HepG2 (cell line): ENCODE measurements around the gene FKBP8. TPM values are rescaled to one million over a fixed set of nuclear protein-coding genes. Genes with fewer than 3 reads are reported as not detected.

ENCODE experiments used
- BHLHE40 ChIP-seq: IDR thresholded peaks from 2 replicates; pipeline ENCODE4 v1.6.1; 2011; ENCODE audit warnings: low read length, improper control_type of control experiment
- HOXD1 ChIP-seq: sonication (generic); formaldehyde crosslinking; IDR thresholded peaks from 2 replicates; pipeline ENCODE4 v1.5.0; 2020; ENCODE audit warnings: missing genetic modification reagents
- KLF12 ChIP-seq: sonication (generic); formaldehyde crosslinking; IDR thresholded peaks from 2 replicates; pipeline ENCODE4 v1.4.0; 2020; ENCODE audit warnings: missing genetic modification reagents, borderline replicate concordance
- MED13 ChIP-seq: sonication (generic); formaldehyde crosslinking; IDR thresholded peaks from 2 replicates; pipeline ENCODE4 v1.5.0; 2020; ENCODE audit warnings: missing genetic modification reagents
- MED8 ChIP-seq: sonication (generic); formaldehyde crosslinking; IDR thresholded peaks from 2 replicates; pipeline ENCODE4 v1.8.1; 2023; ENCODE audit warnings: mild to moderate bottlenecking, missing genetic modification reagents; ENCODE audit not compliant: insufficient replicate concordance
- RELA ChIP-seq: sonication (generic); formaldehyde crosslinking; IDR thresholded peaks from 2 replicates; pipeline ENCODE4 v1.4.0; 2020; ENCODE audit warnings: missing genetic modification reagents
- RFX5 ChIP-seq: IDR thresholded peaks from 2 replicates; pipeline ENCODE4 v1.6.1; 2011; ENCODE audit warnings: low read depth, low read length, improper control_type of control experiment
- ZBTB38 ChIP-seq: sonication (generic); formaldehyde crosslinking; IDR thresholded peaks from 2 replicates; pipeline ENCODE4 v1.5.1; 2020; ENCODE audit warnings: mild to moderate bottlenecking, missing genetic modification reagents
- ZNF343 ChIP-seq: sonication (generic); formaldehyde crosslinking; IDR thresholded peaks from 2 replicates; pipeline ENCODE4 v1.4.0; 2020; ENCODE audit warnings: mild to moderate bottlenecking, missing genetic modification reagents
- ZNF552 ChIP-seq: sonication (generic); formaldehyde crosslinking; IDR thresholded peaks from 2 replicates; pipeline ENCODE4 v1.9.0; 2022; ENCODE audit warnings: missing genetic modification reagents, mild to moderate bottlenecking, borderline replicate concordance
- ZNF567 ChIP-seq: sonication (generic); formaldehyde crosslinking; IDR thresholded peaks from 2 replicates; pipeline ENCODE4 v1.8.1; 2023; ENCODE audit warnings: mild to moderate bottlenecking, missing genetic modification reagents, borderline replicate concordance
- polyA plus RNA-seq, 8 experiments: library from polyadenylated mRNA; depleted of rRNA in 3 of 8; stranded (reverse) in 7 of 8; unstranded in 1 of 8; fragments of >200 nt; fragmentation: Illumina TruSeq in 4 of 8; extraction: Trizol in 4 of 8; gene quantifications; 2 replicates each; pipeline versions ENCODE4 v1.2.1 to v1.2.3, GENCODE V29; 2011 to 2016; ENCODE audit warnings: low read depth in 4 of 8, missing spikeins in 1 of 8, mixed read lengths in 1 of 8; ENCODE audit not compliant: insufficient read depth in 1 of 8
- total RNA-seq, 5 experiments: library from RNA; depleted of rRNA; stranded (reverse); fragments of >200 nt; fragmentation: Illumina TruSeq; extraction: Trizol; gene quantifications; 2 replicates each; pipeline ENCODE4 v1.2.3, GENCODE V29; 2016; ENCODE audit warnings: low read depth in 1 of 5
- TF ChIP-seq, protein P1 (sequence below): sonication (generic); formaldehyde crosslinking; IDR thresholded peaks from 2 replicates; pipeline ENCODE4 v1.4.0; 2020; ENCODE audit warnings: mild to moderate bottlenecking, low read depth, missing genetic modification reagents
- TF ChIP-seq, protein P2 (sequence below): sonication (generic); formaldehyde crosslinking; IDR thresholded peaks from 2 replicates; pipeline ENCODE4 v1.4.0; 2020; ENCODE audit warnings: missing genetic modification reagents
- TF ChIP-seq, protein P3 (sequence below): sonication (generic); formaldehyde crosslinking; conservative IDR thresholded peaks from 2 replicates; pipeline ENCODE4 v1.8.0; 2022; ENCODE audit warnings: missing genetic modification reagents
- TF ChIP-seq, protein P4 (sequence below): sonication (generic); formaldehyde crosslinking; IDR thresholded peaks from 2 replicates; pipeline ENCODE4 v1.5.1; 2020; ENCODE audit warnings: missing genetic modification reagents, mild to moderate bottlenecking, borderline replicate concordance
- TF ChIP-seq, protein P5 (sequence below): sonication (generic); formaldehyde crosslinking; IDR thresholded peaks from 2 replicates; pipeline ENCODE4 v1.4.0; 2020; ENCODE audit warnings: missing genetic modification reagents, mild to moderate bottlenecking, borderline replicate concordance

Gene FKBP8
- total and polyA plus RNA-seq, 2 of the 13 experiments (the other 11 are each of a cell fraction or from before 2014, with no cell fraction given) = 81.7 to 93.9 TPM

DNA sequence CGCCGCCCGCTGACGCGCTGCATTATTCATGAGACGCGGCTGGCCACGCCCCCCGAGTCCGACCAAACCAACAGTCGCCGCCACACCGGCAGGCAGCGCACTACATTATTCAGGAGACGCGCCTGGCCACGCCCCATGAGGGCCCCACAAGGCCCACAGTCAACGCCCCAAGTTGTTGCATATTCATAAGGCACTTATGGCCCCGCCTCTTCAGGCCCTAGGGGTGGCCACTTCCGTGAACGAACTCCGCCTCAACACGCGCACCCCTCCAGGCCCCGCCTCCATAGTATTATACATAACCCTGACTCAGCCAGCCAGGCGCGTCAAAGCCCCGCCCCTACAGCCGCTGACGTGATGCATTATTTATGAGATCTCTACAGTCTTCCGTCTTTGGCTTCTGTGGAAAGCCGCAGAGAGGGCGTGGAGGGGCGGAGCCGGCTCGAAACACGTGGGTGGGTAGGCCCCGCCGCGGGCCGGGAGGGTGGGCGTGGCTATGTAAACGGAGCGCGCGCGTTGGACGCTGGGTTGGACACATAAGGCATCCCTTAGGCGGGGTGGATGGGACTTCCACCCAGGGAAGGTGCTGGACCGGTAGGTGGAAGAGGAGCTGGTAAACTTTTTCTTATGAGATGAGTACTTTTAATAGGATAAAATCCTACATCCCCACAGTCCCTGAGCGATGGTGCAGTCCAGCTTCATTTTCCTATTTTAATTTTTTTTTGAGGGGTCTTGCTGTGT lies 21.1 kb downstream of the FKBP8 start (continued):
- TF ChIP-seq, protein P1, sequence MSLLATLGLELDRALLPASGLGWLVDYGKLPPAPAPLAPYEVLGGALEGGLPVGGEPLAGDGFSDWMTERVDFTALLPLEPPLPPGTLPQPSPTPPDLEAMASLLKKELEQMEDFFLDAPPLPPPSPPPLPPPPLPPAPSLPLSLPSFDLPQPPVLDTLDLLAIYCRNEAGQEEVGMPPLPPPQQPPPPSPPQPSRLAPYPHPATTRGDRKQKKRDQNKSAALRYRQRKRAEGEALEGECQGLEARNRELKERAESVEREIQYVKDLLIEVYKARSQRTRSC = no peak
- TF ChIP-seq ZBTB38 (CRISPR knock-in tag) (no peak), ZNF567 (CRISPR knock-in tag) (no peak), MED8 (no peak), MED13 (no peak), HOXD1 (CRISPR knock-in tag) (no peak), ZNF343 (CRISPR knock-in tag) (no peak), RELA (no peak), ZNF552 (CRISPR knock-in tag) (no peak), RFX5 (no peak), KLF12 (CRISPR knock-in tag) (no peak), BHLHE40 (peak; percentile 10; the same call in 1 of the 2 replicates)
- TF ChIP-seq, protein P2, sequence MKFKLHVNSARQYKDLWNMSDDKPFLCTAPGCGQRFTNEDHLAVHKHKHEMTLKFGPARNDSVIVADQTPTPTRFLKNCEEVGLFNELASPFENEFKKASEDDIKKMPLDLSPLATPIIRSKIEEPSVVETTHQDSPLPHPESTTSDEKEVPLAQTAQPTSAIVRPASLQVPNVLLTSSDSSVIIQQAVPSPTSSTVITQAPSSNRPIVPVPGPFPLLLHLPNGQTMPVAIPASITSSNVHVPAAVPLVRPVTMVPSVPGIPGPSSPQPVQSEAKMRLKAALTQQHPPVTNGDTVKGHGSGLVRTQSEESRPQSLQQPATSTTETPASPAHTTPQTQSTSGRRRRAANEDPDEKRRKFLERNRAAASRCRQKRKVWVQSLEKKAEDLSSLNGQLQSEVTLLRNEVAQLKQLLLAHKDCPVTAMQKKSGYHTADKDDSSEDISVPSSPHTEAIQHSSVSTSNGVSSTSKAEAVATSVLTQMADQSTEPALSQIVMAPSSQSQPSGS (CRISPR knock-in tag) = no peak
- TF ChIP-seq, protein P3, sequence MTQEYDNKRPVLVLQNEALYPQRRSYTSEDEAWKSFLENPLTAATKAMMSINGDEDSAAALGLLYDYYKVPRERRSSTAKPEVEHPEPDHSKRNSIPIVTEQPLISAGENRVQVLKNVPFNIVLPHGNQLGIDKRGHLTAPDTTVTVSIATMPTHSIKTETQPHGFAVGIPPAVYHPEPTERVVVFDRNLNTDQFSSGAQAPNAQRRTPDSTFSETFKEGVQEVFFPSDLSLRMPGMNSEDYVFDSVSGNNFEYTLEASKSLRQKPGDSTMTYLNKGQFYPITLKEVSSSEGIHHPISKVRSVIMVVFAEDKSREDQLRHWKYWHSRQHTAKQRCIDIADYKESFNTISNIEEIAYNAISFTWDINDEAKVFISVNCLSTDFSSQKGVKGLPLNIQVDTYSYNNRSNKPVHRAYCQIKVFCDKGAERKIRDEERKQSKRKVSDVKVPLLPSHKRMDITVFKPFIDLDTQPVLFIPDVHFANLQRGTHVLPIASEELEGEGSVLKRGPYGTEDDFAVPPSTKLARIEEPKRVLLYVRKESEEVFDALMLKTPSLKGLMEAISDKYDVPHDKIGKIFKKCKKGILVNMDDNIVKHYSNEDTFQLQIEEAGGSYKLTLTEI (CRISPR knock-in tag) = no peak
- TF ChIP-seq, protein P4, sequence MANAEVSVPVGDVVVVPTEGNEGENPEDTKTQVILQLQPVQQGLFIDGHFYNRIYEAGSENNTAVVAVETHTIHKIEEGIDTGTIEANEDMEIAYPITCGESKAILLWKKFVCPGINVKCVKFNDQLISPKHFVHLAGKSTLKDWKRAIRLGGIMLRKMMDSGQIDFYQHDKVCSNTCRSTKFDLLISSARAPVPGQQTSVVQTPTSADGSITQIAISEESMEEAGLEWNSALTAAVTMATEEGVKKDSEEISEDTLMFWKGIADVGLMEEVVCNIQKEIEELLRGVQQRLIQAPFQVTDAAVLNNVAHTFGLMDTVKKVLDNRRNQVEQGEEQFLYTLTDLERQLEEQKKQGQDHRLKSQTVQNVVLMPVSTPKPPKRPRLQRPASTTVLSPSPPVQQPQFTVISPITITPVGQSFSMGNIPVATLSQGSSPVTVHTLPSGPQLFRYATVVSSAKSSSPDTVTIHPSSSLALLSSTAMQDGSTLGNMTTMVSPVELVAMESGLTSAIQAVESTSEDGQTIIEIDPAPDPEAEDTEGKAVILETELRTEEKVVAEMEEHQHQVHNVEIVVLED (CRISPR knock-in tag) = peak; percentile 91; the same call in 1 of the 2 replicates
- TF ChIP-seq, protein P5, sequence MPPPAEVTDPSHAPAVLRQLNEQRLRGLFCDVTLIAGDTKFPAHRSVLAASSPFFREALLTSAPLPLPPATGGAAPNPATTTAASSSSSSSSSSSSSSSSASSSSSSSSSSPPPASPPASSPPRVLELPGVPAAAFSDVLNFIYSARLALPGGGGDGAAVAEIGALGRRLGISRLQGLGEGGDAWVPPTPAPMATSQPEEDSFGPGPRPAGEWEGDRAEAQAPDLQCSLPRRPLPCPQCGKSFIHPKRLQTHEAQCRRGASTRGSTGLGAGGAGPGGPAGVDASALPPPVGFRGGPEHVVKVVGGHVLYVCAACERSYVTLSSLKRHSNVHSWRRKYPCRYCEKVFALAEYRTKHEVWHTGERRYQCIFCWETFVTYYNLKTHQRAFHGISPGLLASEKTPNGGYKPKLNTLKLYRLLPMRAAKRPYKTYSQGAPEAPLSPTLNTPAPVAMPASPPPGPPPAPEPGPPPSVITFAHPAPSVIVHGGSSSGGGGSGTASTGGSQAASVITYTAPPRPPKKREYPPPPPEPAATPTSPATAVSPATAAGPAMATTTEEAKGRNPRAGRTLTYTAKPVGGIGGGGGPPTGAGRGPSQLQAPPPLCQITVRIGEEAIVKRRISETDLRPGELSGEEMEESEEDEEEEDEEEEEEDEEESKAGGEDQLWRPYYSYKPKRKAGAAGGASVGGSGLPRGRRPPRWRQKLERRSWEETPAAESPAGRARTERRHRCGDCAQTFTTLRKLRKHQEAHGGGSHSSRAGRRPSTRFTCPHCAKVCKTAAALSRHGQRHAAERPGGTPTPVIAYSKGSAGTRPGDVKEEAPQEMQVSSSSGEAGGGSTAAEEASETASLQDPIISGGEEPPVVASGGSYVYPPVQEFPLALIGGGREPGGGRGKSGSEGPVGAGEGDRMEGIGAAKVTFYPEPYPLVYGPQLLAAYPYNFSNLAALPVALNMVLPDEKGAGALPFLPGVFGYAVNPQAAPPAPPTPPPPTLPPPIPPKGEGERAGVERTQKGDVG (CRISPR knock-in tag) = no peak
